Activated CD8-positive, alpha-beta T cell treated with anti-CD3 and anti-CD28 coated beads for 36 hours (primary cell): ENCODE data around the gene HSD17B8. TPM values are rescaled to one million over a fixed set of nuclear protein-coding genes. Genes with fewer than 3 reads are reported as not detected.

Experiments
- ATAC-seq: fragments of 200-7000 bp; cut with Tn5 transposase; one replicate; pipeline ENCODE4 v1.10.0; 2021; ENCODE audit warnings: mild to moderate bottlenecking, moderate library complexity
- CTCF ChIA-PET: fragments of 350-600 bp; sonication (Branson Sonifier 250); formaldehyde crosslinking; loops from one replicate; lab custom pipeline; 2021; ENCODE audit warnings: antibody characterized with exemption; lab: Charles Lee
- POLR2A ChIA-PET: fragments of 350-600 bp; sonication (Branson Sonifier 250); formaldehyde crosslinking; loops from one replicate; lab custom pipeline; 2021; ENCODE audit warnings: antibody characterized with exemption; lab: Charles Lee
- DNase-seq: peaks from one replicate; pipeline ENCODE4 v3.0.0-alpha.2; 2020
- H3K27ac Mint-ChIP-seq: one replicate; pipeline ENCODE4 v1.8.0; 2021; ENCODE audit warnings: mild to moderate bottlenecking, mixed read lengths
- H3K27me3 Mint-ChIP-seq: one replicate; pipeline ENCODE4 v1.8.0; 2021; ENCODE audit warnings: mixed read lengths
- H3K36me3 Mint-ChIP-seq: one replicate; pipeline ENCODE4 v1.8.0; 2021; ENCODE audit warnings: low read depth, mixed read lengths
- H3K4me1 Mint-ChIP-seq: one replicate; pipeline ENCODE4 v1.8.0; 2021; ENCODE audit warnings: low read depth, mixed read lengths
- H3K4me3 Mint-ChIP-seq: one replicate; pipeline ENCODE4 v1.8.0; 2021; ENCODE audit warnings: mild to moderate bottlenecking, moderate library complexity, mixed read lengths
- H3K9me3 Mint-ChIP-seq: one replicate; pipeline ENCODE4 v1.8.0; 2021; ENCODE audit warnings: mixed read lengths
- CTCF ChIP-seq: fragments of 200-600 bp; IDR thresholded peaks from one replicate; pipeline ENCODE4 v1.8.0; 2022; ENCODE audit warnings: antibody characterized with exemption, mild to moderate bottlenecking
- intact Hi-C: fragments of 100-400 bp; cut with micrococcal nuclease; formaldehyde crosslinking; loops from one replicate; pipeline ENCODE4 v1.10.0; 2022
- total RNA-seq, 2 experiments: library from RNA; stranded (reverse); gene quantifications; one replicate each; pipeline ENCODE4 v1.2.3, GENCODE V29; 2021

Gene HSD17B8
- total RNA-seq, 2 experiments from 2014 or later: 40.6 to 42.0 TPM

- intact Hi-C loops: no loop called here
- Mint-ChIP-seq H3K4me3 (peak within 1 kb of the TSS; percentile 98), H3K36me3 (peaks cover 56% of the 10 kb centered on the region), H3K9me3 (no peaks in the 10 kb centered on the region), H3K4me1 (peaks cover 61% of the 10 kb centered on the region), H3K27ac (peak within 1 kb of the TSS; percentile 99), H3K27me3 (no peaks in the 10 kb centered on the region)
- TF ChIP-seq CTCF: no peak
- CTCF ChIA-PET: interaction anchor here (1.0 to 6.1 kb wide), 3 partner anchors 49 to 78 kb away, joined by 3 to 51 read pairs (median 6); no protein-coding TSS in a partner anchor
- POLR2A ChIA-PET: interaction anchor here (0.7 to 1.5 kb wide), 6 partner anchors 9 to 77 kb away, joined by 3 to 4 read pairs (median 3); partner anchors contain the start of genes RPS18 and VPS52
- DNase-seq (peak; percentile 100), ATAC-seq (peak; percentile 66)
These were observed 4.0 kb upstream of the HSD17B8 start, which contains the start of the genes RXRB and SLC39A7 for GRCh38 chr6:33200219-33201146. Gene RXRB, minus strand, starts transcription at chr6:33200665. Its CDS starts 189 bp downstream, at chr6:33200476. Gene SLC39A7, plus strand, starts transcription at chr6:33200867. Its CDS starts 379 bp downstream, at chr6:33201246.

- H3K4me1 Mint-ChIP-seq: peaks cover 68% of the 10 kb centered on the region
- POLR2A ChIA-PET: no interaction called here
- intact Hi-C loops: no loop called here
- H3K9me3 Mint-ChIP-seq: no peaks in the 10 kb centered on the region
- H3K36me3 Mint-ChIP-seq: peaks cover 52% of the 10 kb centered on the region
- no peak for TF ChIP-seq CTCF
- DNase-seq (no peak), ATAC-seq (no peak)
- peak overlapping the region; percentile 98 for H3K4me3 Mint-ChIP-seq
- no peaks in the 10 kb centered on the region for H3K27me3 Mint-ChIP-seq
- peak overlapping the region; percentile 99 for H3K27ac Mint-ChIP-seq
- CTCF ChIA-PET: no interaction called here
These were observed 3.3 kb upstream of the HSD17B8 start for GRCh38 chr6:33201147-33201545.

- DNase-seq (no peak), ATAC-seq (no peak)
- intact Hi-C loops: no loop called here
- ChIA-PET CTCF (no interaction called here), POLR2A (no interaction called here)
- no peak for TF ChIP-seq CTCF
- no peaks in the 10 kb centered on the region for H3K27me3 Mint-ChIP-seq
- H3K36me3 Mint-ChIP-seq: peaks cover 47% of the 10 kb centered on the region
- H3K9me3 Mint-ChIP-seq: no peaks in the 10 kb centered on the region
- peaks cover 72% of the 10 kb centered on the region for H3K4me1 Mint-ChIP-seq
- peak overlapping the region; percentile 98 for H3K4me3 Mint-ChIP-seq
- H3K27ac Mint-ChIP-seq: peak overlapping the region; percentile 99
These were observed 2.5 kb upstream of the HSD17B8 start for GRCh38 chr6:33201935-33202334.

GRCh38 chr6:33202799-33203198 lies 1.7 kb upstream of the HSD17B8 start:
- Mint-ChIP-seq H3K27ac (peak overlapping the region; percentile 99), H3K9me3 (no peaks in the 10 kb centered on the region), H3K36me3 (peaks cover 40% of the 10 kb centered on the region), H3K4me3 (peak overlapping the region; percentile 98), H3K4me1 (peaks cover 65% of the 10 kb centered on the region), H3K27me3 (no peaks in the 10 kb centered on the region)
- ATAC-seq (no peak), DNase-seq (no peak)
- TF ChIP-seq CTCF: no peak
- intact Hi-C loops: no loop called here
- ChIA-PET POLR2A (interaction anchor here (0.7 to 1.5 kb wide), 4 partner anchors 13 to 74 kb away, joined by 3 to 5 read pairs (median 3); partner anchors contain the start of gene B3GALT4), CTCF (interaction anchor here (1.2 kb wide), 1 partner anchor 46 kb away, joined by 4 read pairs; no protein-coding TSS in a partner anchor)
